LNCaP clone FGC (cell line): ENCODE data around the gene ZNF785.
"Not testable (repeated sequence)": the region's sequence is repeated elsewhere in the genome, so short reads cannot be mapped to it uniquely, and the experiment has no call there.

Experiments
- DNase-seq: peaks from one replicate; pipeline ENCODE4 v3.0.0-alpha.2; 2011; ENCODE audit warnings: low read depth
- H3K4me3 ChIP-seq: 2 replicates; pipeline ENCODE4 v1.5.1; 2011; ENCODE audit warnings: mild to moderate bottlenecking, low read depth, low read length, control low read depth
- CTCF ChIP-seq: IDR thresholded peaks from 2 replicates; pipeline ENCODE4 v1.5.1; 2012; ENCODE audit warnings: mild to moderate bottlenecking; ENCODE audit not compliant: control insufficient read depth, insufficient read depth; ENCODE audit errors: extremely low read depth

Gene ZNF785

GRCh38 chr16:30585400-30586191 lies at the start of gene ZNF785:
ZNF785 (minus strand) TSS chr16:30585697; CDS start chr16:30585611, 86 bp downstream.
- DNase-seq: peak; percentile 93
- peak within 1 kb of the TSS; percentile 66 for H3K4me3 ChIP-seq

GRCh38 chr16:30633526-30633925 lies 48.0 kb upstream of the ZNF785 start:
- TF ChIP-seq CTCF: no peak
- no peak for DNase-seq
- peak overlapping the region; percentile 66 for H3K4me3 ChIP-seq

More at GRCh38 chr16:30585400-30586191, at the start of gene ZNF785:
- no peak for TF ChIP-seq CTCF

- H3K4me3 ChIP-seq: not testable (repeated sequence)
Measured at GRCh38 chr16:30632454-30632853, 47.0 kb upstream of the ZNF785 start.

GRCh38 chr16:30628628-30629540 lies 43.4 kb upstream of the ZNF785 start:
- no peak overlapping the region for H3K4me3 ChIP-seq
- DNase-seq: peak; percentile 42
- peak; percentile 90 for TF ChIP-seq CTCF

More at GRCh38 chr16:30632454-30632853, 47.0 kb upstream of the ZNF785 start:
- DNase-seq: not testable (repeated sequence)

- no peak for DNase-seq
- H3K4me3 ChIP-seq: no peak overlapping the region
- TF ChIP-seq CTCF: no peak
Measured at GRCh38 chr16:30626236-30626635, 40.7 kb upstream of the ZNF785 start.

- no peak overlapping the region for H3K4me3 ChIP-seq
- no peak for TF ChIP-seq CTCF
- no peak for DNase-seq
Measured at GRCh38 chr16:30623536-30624283, 38.2 kb upstream of the ZNF785 start.
